GM18867 (cell line): Measurements from ENCODE around the gene PANX3.
A peak's percentile ranks its signal among the peaks of the same experiment; 100 is the strongest.

Experiments
- ATAC-seq: cut with Tn5 transposase; IDR thresholded peaks from one replicate; pipeline ENCODE4 v1.9.1; 2021; ENCODE audit warnings: mild to moderate bottlenecking, moderate library complexity; ENCODE audit not compliant: unreplicated experiment

Gene PANX3

DNA sequence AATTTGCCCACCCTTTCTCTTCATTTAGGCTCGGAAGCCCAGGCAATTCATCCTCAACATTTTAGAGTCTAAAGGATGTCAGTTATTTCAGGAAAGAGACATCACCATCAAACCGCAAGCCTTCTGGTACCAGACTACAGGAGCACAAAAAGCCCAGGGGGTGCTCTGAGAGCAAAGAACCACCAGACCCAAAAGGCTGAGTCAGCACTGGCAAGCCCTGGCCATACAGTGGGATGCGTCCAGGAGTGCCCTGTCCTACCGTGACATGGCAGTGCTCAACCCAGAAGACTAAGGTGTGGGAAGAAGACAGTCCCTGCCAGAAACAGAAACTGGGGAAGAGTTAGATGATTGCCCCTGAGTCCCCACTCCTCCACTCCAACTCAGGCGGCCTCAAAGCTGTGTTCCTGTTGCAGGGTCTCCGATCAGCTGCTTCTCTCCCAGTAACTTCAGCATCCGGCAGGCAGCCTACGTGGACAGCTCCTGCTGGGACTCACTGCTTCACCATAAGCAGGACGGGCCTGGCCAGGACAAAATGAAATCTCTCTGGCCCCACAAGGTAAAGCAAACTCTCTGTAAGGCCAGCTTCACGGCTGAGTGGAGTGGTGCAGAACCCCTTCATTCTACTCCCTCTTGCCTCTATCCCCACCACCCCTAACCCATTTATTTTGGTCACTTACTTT, 1.5 kb downstream of the PANX3 start:
- ATAC-seq = no peak

DNA sequence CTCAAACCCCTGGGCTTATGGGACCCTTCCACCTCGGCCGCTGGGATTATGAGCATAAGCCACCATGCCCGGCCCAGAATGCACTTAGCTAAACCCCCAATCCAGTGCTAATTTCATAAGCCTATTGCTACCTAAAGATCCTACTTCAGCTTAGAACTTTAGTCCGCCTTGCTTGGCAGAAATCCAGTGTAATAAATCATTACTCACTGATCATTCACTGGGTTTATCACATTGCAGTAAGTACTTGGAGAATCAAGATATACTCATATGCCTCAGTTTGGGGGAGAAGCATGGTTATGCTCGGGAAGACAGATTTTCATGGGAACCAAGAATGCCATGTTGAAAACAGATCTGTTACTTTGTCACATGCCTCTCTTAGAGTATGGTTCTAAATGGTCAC, 7.6 kb downstream of the PANX3 start:
- no peak for ATAC-seq

DNA sequence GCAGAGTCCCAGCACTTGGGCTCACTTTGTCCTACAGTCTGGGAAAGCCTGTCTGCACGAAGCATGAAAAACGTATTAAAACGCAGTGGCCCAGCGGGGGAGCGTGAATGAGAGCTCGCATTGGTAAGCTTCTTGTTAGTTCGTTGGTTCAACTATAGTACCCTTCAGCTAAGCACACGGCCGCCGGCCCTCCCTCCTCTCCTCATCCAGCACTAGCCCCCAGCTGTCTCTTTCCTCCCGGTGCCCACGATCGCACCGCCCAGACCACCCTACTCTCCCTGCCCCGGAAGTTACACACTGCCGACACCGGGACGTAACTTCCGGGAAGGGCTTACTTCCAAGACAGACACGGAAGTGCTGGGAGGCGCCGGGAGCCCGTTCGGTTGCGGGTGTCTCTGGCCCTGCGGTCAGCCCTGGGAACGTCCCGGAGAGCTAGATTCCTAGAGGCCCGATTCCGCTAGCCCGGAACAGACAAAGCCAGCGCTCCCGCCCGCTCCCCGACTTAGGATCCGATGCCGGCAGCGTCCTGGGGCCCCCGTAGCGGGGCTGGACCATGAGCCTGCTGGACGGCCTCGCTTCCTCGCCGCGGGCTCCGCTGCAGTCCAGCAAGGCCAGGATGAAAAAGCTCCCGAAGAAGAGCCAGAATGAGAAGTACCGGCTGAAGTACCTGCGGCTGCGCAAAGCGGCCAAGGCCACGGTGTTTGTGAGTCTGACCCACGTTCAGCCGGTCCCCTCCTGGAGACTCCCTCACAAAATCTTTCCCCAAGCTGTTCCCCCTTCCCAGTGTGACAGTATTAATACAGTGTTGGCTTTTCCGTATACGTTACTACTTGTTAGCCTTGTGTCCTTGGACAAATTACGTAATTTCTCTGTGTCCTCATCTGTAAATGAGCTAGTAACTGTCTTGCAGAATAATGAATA, 11.6 kb downstream of the PANX3 start, which contains the start of gene TBRG1:
TSS of gene TBRG1 (plus strand) at position 334 of the 921 bp plus-strand sequence. CDS start at position 554, 220 bp downstream.
- ATAC-seq = peak; percentile 97

DNA sequence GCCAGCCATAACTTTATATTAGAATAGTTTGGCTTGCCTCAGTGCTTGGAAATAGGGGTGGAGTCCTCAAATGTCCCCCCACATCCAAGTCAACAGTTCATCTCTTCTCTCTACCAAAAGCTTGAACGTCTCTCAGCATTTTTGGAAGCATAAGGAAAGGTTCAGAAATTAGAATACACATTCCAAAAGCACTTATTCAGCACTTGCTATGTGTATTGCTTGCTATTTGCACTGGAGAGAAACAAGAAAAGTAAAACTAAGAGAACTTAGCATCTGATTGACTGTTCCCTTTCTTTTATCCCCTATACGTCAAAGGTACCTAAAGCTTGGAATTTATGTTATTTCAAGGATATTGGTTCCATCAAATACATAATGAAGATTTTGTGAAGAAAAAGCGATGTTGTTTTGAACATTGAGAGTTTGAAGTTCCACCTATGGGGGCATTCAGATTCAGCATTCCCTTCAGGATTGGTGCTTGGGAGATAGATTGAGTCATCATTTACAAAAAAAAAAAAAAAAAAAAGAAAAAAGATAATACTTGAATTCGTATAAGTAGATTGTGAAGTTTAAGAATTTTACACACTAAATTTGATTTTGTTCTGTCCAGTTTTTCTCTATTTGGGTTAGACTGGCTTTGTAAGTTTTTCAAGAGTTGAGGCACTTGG, 12.8 kb downstream of the PANX3 start:
- ATAC-seq = no peak

DNA sequence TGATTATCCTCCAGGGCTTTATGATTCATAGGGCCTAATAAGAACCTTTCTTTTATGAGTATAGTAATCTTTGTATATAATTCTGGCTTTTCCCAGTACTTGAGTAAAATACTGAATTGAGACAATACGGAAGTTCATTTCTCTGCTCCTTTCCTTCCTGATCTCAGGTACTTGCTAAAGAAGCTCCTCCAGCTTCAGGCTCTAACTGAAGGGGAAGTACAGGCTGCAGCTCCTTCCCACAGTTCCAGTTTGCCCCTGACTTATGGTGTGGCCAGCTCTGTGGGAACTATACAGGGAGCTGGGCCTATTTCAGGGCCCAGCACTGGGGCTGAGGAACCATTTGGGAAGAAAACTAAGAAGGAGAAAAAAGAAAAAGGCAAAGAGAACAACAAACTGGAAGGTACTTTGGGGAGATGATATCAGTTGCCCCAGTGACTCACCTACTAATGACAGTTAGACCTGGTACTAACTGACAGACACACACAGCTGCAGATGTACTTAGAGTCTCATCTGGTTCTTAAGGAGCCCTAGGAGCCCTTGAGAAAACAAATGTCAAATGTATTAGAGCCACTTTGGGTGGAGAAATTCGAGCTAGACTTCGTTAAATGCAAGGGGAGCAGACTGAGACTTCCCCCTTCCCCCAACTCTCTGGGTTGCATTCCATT, 14.4 kb downstream of the PANX3 start:
- ATAC-seq = no peak

DNA sequence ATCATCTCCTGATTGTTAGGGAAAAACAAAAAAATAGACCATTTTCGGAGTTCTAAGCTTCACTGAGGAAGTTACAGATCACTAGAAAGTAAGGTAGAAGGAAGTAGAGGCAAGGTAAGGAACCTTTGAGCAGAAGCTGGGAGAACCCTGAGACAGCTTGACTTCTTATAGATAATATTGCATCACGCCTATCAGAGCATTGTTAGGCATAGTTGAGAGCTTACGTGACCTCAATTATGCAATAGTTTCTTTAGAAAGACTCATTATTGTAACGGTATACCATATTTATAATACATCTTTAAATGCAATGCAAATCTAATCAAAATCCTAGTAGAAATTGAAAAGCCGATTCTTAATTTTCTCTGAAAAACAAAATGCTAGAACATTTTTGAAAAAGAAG, 16.3 kb downstream of the PANX3 start:
- ATAC-seq = no peak

DNA sequence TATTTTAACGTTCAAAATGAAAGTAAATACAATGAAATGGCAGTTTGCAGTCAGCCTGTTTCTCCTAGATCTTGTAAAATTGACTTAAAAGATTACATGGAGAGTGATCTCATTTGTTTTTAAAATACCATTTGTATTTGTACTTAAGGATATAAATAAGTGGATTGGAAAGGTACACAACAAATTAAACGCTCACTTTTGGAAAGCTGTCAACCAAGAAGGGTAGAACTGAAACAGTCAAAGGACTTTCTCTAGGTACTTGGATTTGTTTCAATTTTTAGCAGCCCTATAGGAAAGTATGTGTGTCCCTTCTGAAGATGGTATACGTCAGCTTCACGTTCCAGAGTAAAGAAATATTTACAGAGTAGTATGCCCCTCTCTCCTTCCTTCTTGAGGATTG, 18.7 kb downstream of the PANX3 start:
- ATAC-seq = no peak

DNA sequence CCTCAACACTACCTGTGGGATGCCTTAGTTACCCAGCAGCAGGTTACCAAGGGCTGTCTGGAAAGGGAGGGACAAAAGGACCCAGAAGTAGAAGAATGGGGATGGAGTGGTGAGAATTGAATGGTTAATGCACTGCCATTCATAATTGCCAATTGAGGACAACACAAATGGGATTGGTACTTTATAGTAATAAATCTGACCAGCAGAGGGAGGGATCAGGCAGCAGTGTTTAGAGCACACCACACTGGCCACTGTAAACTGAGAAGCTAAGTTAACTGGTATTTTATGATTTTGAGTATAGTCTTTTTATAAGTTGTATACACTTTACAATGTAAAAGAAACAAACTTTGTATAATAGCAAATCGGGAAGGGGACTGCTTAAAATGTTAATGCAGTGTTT, 22.1 kb downstream of the PANX3 start:
- peak; percentile 45 for ATAC-seq

DNA sequence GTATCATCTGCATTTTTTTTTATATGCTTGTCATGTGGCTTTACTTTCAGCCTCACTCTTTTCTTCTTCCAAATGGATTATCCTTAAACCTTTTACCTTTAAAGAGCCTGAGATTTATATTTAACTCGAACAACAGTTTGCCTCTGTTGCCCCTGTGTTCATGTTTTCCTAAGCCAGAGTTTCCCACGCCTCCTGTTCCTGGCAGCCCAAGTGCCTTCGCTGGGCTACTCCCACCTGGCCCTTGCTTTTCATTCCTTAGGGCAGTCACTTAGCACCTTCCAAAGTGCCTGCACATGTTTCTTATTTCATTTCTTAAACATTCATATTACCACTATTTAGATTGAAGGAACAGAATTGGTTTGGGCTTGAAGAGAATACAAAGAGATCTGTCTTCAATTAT, 24.7 kb downstream of the PANX3 start:
- ATAC-seq = no peak

DNA sequence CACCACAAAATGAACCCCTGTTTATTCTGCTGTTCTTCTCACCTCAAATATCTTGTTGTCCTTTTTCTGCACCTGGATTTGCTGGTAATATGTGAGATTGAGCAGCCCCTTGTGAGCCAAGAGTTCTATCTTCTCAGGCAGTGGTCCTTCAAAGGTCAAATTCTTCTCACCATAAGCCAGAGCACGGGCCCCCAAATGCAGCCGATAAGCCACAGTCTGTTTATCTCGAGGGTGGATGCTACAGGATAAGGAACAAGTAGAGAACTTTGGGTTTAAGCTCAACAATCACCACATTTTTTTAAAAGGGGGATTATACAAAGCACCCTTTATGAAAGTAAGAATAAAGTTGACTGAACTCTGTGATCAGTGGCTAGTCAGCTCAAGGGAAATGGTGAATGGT, 27.3 kb downstream of the PANX3 start:
- no peak for ATAC-seq

DNA sequence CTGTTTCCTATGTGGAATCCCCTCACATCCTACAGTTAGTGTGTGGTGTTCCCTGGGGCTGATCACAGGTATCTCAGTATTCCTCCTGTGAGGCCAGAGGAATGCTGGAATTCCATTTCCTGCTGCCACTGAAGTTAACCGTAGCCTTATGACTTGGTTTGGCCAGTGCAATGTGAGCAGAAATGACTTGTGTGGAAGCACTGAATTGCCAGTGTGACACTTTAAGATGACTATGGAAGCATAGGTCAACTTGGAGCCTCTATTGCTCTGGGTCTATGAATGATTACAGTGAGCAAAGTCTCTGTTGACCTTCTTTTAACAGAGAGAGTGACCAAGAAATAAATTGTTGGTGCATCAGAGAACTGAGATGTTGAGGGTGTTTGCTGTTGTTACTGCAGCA, 28.0 kb downstream of the PANX3 start:
- no peak for ATAC-seq

DNA sequence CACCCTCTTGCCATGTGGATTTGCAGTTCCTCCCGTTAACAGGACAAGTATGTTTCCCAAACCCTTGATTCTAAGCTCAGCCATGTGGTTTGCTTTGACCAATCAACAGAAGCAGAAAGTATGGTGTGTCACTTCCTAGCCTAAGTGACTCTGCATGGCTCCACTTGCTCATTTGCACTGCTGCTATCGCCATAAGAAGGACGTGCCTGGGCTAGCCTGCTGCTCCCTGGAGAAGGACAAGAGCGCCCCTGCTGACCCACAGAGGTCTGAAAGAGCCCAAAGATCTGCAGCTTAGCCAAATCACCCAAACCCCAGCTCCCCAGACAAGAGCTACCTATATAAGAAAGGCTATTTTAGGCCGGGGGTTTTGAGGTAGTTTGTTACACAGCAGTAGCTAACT, 29.4 kb downstream of the PANX3 start:
- no peak for ATAC-seq

DNA sequence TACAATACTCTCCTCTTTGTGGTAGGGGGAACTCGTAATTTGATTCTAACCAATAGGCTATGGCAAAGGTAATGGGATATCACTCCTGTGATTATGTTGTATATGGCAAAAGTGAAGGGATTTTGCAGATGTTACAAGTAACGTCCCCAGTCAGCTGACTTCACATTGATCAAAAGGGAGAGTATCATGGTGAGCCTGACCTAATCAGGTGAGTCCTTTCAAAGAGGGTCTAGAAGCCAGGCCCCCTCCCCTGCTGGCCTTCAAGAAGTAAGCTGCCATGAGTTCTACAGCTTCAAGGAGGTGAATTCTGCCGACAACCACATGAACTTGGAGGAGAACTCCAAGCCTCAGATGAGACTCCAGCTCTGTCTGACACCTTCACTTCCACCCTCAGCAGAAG, 31.4 kb downstream of the PANX3 start:
- ATAC-seq = no peak

DNA sequence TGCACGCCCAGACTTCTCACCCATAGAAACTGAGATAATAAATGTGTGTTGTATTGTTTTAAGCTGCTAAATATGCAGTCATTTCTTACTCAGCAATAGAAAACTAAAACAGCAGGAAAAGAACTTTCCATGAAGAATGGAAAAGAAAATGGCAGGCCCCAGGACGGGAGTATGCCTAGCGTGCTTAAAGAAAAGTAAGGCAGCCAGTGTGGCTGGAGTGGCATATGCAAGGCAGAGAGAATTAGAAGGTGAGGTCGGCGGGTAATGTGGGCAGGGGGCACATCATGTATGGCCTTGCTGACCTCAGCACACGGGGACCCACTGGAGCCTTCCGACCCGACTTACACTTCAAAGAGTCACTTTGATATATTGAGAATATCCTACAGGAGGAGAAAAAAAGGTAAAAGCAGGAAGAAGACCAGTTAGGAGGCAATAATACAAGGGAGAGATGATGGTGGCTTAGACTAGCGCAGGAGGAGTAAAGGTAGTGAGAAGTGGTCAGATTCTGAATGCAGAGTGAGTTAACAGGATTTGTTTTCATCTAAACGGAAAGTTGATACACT, 31.9 kb downstream of the PANX3 start:
- no peak for ATAC-seq

DNA sequence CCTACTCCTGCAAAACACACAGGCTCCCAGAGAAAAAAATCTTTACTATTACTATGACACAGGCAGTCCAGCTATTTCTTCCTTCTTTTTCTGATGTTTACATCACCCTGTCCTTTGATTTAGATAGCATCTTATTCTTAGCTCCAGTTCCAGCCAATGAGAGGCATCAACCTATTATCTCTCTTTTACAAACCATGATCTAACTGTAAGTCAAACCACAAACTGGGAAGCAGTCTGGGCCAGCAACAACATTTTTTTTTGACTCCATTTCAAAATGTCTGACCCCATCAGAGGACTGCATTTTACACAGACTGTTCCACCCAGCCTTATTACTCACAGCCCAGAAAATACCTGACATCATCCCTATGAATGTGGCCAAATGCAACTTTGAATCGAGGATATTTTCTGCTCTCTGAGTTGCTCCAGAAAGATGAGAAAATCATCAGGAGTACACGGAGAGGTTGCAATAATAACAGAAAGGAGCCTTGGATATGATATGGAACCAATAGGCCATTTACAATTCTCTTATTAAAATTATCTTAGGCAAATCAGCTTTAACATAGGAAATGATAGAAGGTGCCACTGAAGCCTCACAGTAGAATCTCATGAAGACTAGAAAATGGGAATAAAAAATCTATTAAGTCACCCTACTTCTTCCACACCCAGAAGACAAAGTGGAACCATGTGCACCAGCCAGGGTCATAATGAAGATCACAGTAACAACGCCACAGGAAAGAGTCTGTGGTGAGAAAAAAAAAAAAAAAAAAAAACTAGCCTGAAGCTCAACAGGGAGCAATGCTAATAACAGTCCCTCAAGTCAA, 32.6 kb downstream of the PANX3 start:
- no peak for ATAC-seq

DNA sequence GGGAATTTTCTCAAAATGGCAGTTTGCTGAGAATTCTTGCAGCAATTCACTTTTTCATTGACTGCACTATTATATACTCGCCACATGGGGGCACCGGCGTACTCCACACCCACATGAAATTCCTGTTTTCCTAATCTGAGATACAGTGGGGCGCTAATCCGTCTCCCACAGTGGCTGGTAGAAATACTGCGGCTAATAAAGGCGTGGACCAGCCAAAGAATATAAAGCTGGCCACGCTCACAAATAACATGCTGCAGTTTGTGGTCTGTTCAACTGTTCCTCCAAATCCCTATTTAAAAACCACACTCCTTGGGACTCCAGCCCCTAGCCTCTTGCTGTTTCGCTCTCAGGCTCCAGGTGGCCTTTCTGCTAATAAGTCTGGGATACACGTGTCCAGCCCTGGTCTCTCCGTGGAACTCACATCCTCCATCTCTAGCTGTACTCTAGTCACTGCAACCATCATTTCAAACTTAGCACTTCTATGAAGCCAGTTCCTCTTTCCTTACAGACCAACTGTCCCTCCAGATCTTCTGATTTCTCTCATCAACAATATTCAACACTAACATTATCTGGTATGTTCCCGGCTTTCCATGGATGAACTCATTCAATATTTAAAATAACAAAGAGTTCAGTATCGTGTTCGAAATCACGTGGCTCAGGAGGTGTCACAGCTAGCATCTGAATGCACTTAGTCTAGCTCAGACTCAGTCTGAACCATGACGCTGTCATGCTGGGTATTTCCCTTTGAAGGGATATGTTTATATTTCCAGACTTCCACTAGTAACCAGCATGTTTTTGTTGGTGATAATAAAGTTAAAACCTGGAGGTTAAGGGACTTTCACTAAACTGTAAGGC, 33.4 kb downstream of the PANX3 start:
- ATAC-seq = peak; percentile 58

DNA sequence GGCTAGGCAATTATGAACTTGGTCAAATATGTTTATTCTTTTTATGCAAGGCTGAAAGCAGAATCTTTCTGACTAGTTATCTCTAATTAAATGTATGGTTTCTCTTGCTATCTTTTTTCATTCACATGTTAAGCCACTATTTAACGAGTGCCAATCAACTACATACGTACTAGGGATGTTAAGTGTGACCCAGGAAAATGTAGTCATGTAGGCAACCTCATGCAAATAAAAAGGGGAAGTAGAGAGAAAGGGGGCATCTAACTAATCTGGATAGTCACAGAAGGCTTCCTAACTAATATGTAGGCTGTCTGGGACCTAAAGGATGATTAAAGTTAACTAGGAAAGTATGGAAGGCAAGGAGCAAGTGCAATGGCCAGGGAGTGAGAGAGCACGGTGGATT, 34.9 kb downstream of the PANX3 start:
- no peak for ATAC-seq

DNA sequence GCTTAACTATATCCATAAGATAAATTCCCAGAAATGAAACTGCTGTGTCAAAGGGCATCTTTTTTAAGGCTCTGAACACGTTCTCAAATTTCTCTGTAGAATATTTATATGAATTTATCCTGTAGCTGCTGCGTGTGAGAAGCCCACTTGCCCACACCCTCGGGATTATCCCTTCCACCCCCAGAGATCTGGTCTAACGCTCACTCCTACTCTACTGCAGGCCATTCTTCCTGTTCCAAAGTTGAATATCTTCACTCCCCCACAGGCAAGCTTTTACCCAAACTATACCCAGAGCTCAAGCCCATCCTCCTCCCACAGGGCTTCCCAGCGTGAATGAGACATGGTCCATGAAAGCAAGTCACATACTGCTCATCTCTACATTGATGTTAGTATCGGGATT, 37.4 kb downstream of the PANX3 start:
- ATAC-seq = no peak
